HepG2 (cell line): ENCODE measurements around the gene PPARA. TPM values are rescaled to one million over a fixed set of nuclear protein-coding genes. Genes with fewer than 3 reads are reported as not detected.

Experiments used
- ATAC-seq: fragments of 200-7000 bp; cut with Tn5 transposase; 3 replicates; pipeline ENCODE4 v1.9.1; 2020; ENCODE audit warnings: mild to moderate bottlenecking, moderate library complexity
- BruUV-seq: library from RNA; stranded (reverse); fragments of 400-500 nt; replicated peaks from 2 replicates; lab custom pipeline; 2021; lab: Mats Ljungman, UMichigan
- CTCF ChIA-PET: fragments of 300-600 bp; formaldehyde crosslinking; extraction: SDS; loops from one replicate; lab custom pipeline; 2021; ENCODE audit warnings: low total read pairs, inconsistent platforms, low intra/inter-chr PET ratio; lab: Yijun Ruan, JAX
- POLR2A ChIA-PET: fragments of 350-600 bp; sonication (Branson Sonifier 250); formaldehyde crosslinking; loops from one replicate; lab custom pipeline; 2020; ENCODE audit warnings: antibody characterized with exemption, inconsistent platforms; lab: Yijun Ruan, JAX
- DNase-seq: peaks from one replicate; pipeline ENCODE4 v3.0.0-alpha.2; 2015; ENCODE audit warnings: low spot score
- FAIRE-seq: peaks from 3 replicates; lab custom pipeline; 2011; peaks lifted over from hg19 to GRCh38; lab: Jason Lieb, UNC
- H2AFZ ChIP-seq: one replicate; pipeline ENCODE4 v1.6.1; 2011; ENCODE audit warnings: low read length, inconsistent platforms
- H3K27ac ChIP-seq: fragments of 300-600 bp; 3 replicates; pipeline ENCODE4 v1.8.0; 2011; ENCODE audit warnings: mixed run types, mild to moderate bottlenecking, mixed read lengths, low read length, inconsistent platforms; ENCODE audit not compliant: insufficient read depth; ENCODE audit errors: extremely low read length
- H3K27me3 ChIP-seq, 2 experiments: fragments of 200-600 bp in 1 of 2; 2 replicates in 1 of 2; 3 replicates in 1 of 2; pipeline versions ENCODE4 v1.6.0 to v1.8.0; 2011; ENCODE audit warnings: low read length in 2 of 2, mild to moderate bottlenecking in 2 of 2, moderate library complexity in 2 of 2, inconsistent platforms in 1 of 2; ENCODE audit not compliant: insufficient read depth in 2 of 2, control insufficient read depth in 1 of 2
- H3K36me3 ChIP-seq, 2 experiments: fragments of 200-600 bp in 1 of 2; replicated peaks in 1 of 2; 2 replicates in 1 of 2; 3 replicates in 1 of 2; pipeline versions ENCODE4 v1.5.1 to v1.8.0; 2011; ENCODE audit warnings: low read length in 2 of 2, inconsistent platforms in 1 of 2; ENCODE audit not compliant: insufficient read depth in 2 of 2, control insufficient read depth in 1 of 2
- H3K4me1 ChIP-seq: 2 replicates; pipeline ENCODE4 v1.5.1; 2012; ENCODE audit warnings: low read length, inconsistent platforms; ENCODE audit not compliant: insufficient read depth
- H3K4me2 ChIP-seq: 2 replicates; pipeline ENCODE4 v1.6.0; 2011; ENCODE audit warnings: low read depth, low read length, inconsistent platforms
- H3K4me3 ChIP-seq, 3 experiments: fragments of 200-600 bp in 1 of 3; sonication (generic), shearing (Covaris generic) in 1 of 3; replicated peaks in 1 of 3; 2 replicates each; pipeline ENCODE4 v1.5.1; 2011 to 2016; ENCODE audit warnings: low read length in 3 of 3, inconsistent platforms in 2 of 3, low read depth in 2 of 3, mild to moderate bottlenecking in 2 of 3, control low read depth in 1 of 3, mixed read lengths in 1 of 3; ENCODE audit not compliant: insufficient read depth in 1 of 3
- H3K79me2 ChIP-seq: one replicate; pipeline ENCODE4 v1.6.1; 2011; ENCODE audit warnings: low read length, inconsistent platforms; ENCODE audit not compliant: insufficient read depth
- H3K9ac ChIP-seq: 2 replicates; pipeline ENCODE4 v1.6.0; 2011; ENCODE audit warnings: mild to moderate bottlenecking, low read depth, low read length, inconsistent platforms; ENCODE audit not compliant: insufficient read depth
- H3K9me3 ChIP-seq: 2 replicates; pipeline ENCODE4 v1.5.1; 2012; ENCODE audit warnings: mild to moderate bottlenecking, low read length
- H4K20me1 ChIP-seq: 2 replicates; pipeline ENCODE4 v1.6.0; 2011; ENCODE audit warnings: inconsistent platforms, mild to moderate bottlenecking, low read length, moderate library complexity; ENCODE audit not compliant: insufficient read depth
- ESRRA ChIP-seq: sonication (generic); formaldehyde crosslinking; IDR thresholded peaks from 2 replicates; pipeline ENCODE4 v1.5.1; 2020; ENCODE audit warnings: mild to moderate bottlenecking, low read depth, missing genetic modification reagents
- HMG20B ChIP-seq: conservative IDR thresholded peaks from 2 replicates; pipeline ENCODE4 v1.6.1; 2016; ENCODE audit warnings: missing genetic modification reagents, missing compliant biosample characterization
- MAFG ChIP-seq: sonication (generic); formaldehyde crosslinking; IDR thresholded peaks from 2 replicates; pipeline ENCODE4 v1.5.1; 2020; ENCODE audit warnings: mild to moderate bottlenecking, missing genetic modification reagents
- MBNL3 ChIP-seq: fragments of 250-450 bp; sonication (Bioruptor Pico); conservative IDR thresholded peaks from 2 replicates; pipeline ENCODE4 v1.8.0; 2022; ENCODE audit warnings: mild to moderate bottlenecking, inconsistent platforms
- RNF2 ChIP-seq: fragments of 450-650 bp; conservative IDR thresholded peaks from 2 replicates; pipeline ENCODE4 v1.6.1; 2016; ENCODE audit warnings: low read depth
- RXRB ChIP-seq: IDR thresholded peaks from 2 replicates; pipeline ENCODE4 v1.6.1; 2016; ENCODE audit warnings: borderline replicate concordance, missing genetic modification reagents, missing compliant biosample characterization
- STAG1 ChIP-seq: sonication (generic); formaldehyde crosslinking; IDR thresholded peaks from 2 replicates; pipeline ENCODE4 v1.4.0; 2020; ENCODE audit warnings: missing genetic modification reagents
- ZNF24 ChIP-seq: fragments of 450-650 bp; IDR thresholded peaks from 2 replicates; pipeline ENCODE4 v1.6.1; 2017; ENCODE audit warnings: antibody characterized with exemption, mild to moderate bottlenecking
- ZNF407 ChIP-seq: sonication (generic); formaldehyde crosslinking; IDR thresholded peaks from one replicate; pipeline ENCODE4 v1.5.1; 2020; ENCODE audit warnings: mild to moderate bottlenecking, missing genetic modification reagents; ENCODE audit errors: not compliant biosample characterization
- ZNF609 ChIP-seq: sonication (generic); formaldehyde crosslinking; IDR thresholded peaks from 2 replicates; pipeline ENCODE4 v1.4.0; 2020; ENCODE audit warnings: mild to moderate bottlenecking, missing genetic modification reagents, borderline replicate concordance
- WGBS: methylation state at CpG from one replicate; pipeline ENCODE4 v1.1.6; 2017; ENCODE audit warnings: low lambda C conversion rate; 5-methylcytosine and 5-hydroxymethylcytosine counted together
- in situ Hi-C: cut with HindIII; loops from 2 replicates; pipeline ENCODE4 v1.10.0; 2017; ENCODE audit warnings: low pct_unique_long_range_greater_than_20kb; ENCODE audit not compliant: extremely low pct_ligation_motif_present
- intact Hi-C: fragments of 100-400 bp; cut with micrococcal nuclease; formaldehyde crosslinking; loops from one replicate; pipeline ENCODE4 v1.10.0; 2022; ENCODE audit not compliant: unreplicated experiment
- polyA plus RNA-seq, 8 experiments: library from polyadenylated mRNA; depleted of rRNA in 3 of 8; stranded (reverse) in 7 of 8; unstranded in 1 of 8; fragments of >200 nt; fragmentation: Illumina TruSeq in 4 of 8; extraction: Trizol in 4 of 8; gene quantifications; 2 replicates each; pipeline versions ENCODE4 v1.2.1 to v1.2.3, GENCODE V29; 2011 to 2016; ENCODE audit warnings: low read depth in 4 of 8, missing spikeins in 1 of 8, mixed read lengths in 1 of 8; ENCODE audit not compliant: insufficient read depth in 1 of 8
- total RNA-seq, 5 experiments: library from RNA; depleted of rRNA; stranded (reverse); fragments of >200 nt; fragmentation: Illumina TruSeq; extraction: Trizol; gene quantifications; 2 replicates each; pipeline ENCODE4 v1.2.3, GENCODE V29; 2016; ENCODE audit warnings: low read depth in 1 of 5
- TF ChIP-seq, protein P1 (sequence below): IDR thresholded peaks from 2 replicates; pipeline ENCODE4 v1.6.1; 2016; ENCODE audit warnings: control low read depth

Gene PPARA
- total and polyA plus RNA-seq, 2 of the 13 experiments (the other 11 are each of a cell fraction or from before 2014, with no cell fraction given): 18.2 to 24.7 TPM

- POLR2A ChIA-PET: interaction anchor here (1.3 kb wide), 1 partner anchor 22 kb away, joined by 6 read pairs; the partner anchor contains the start of gene TTC38
- Histone ChIP-seq H2AFZ (no peak overlapping the region), H3K9ac (no peak overlapping the region), H3K9me3 (no peaks in the 10 kb centered on the region), H3K36me3 (peaks cover 3% of the 10 kb centered on the region in 2 experiments; a peak in 2 of 5 replicates), H3K27me3 (no peaks in the 10 kb centered on the region), H4K20me1 (no peaks in the 10 kb centered on the region), H3K79me2 (no peaks in the 10 kb centered on the region), H3K27ac (no peak overlapping the region), H3K4me1 (peaks cover 24% of the 10 kb centered on the region), H3K4me3 (no peak overlapping the region), H3K4me2 (no peak overlapping the region)
- no TSS peak for BruUV-seq
- ATAC-seq (no peak), DNase-seq (no peak), FAIRE-seq (no peak)
- WGBS: 93% methylated on average over 8 of the region's 16 CpGs
- intact Hi-C loops (no loop called here), in situ Hi-C loops (no loop called here)
- CTCF ChIA-PET: no interaction called here
- TF ChIP-seq MAFG (CRISPR knock-in tag) (no peak), ZNF24 (no peak), ZNF407 (CRISPR knock-in tag) (no peak), HMG20B (CRISPR knock-in tag) (no peak), RNF2 (no peak), RXRB (CRISPR knock-in tag) (no peak), MBNL3 (CRISPR knock-in tag) (no peak), STAG1 (CRISPR knock-in tag) (no peak), ESRRA (CRISPR knock-in tag) (no peak), ZNF609 (no peak)
- TF ChIP-seq, protein P1, sequence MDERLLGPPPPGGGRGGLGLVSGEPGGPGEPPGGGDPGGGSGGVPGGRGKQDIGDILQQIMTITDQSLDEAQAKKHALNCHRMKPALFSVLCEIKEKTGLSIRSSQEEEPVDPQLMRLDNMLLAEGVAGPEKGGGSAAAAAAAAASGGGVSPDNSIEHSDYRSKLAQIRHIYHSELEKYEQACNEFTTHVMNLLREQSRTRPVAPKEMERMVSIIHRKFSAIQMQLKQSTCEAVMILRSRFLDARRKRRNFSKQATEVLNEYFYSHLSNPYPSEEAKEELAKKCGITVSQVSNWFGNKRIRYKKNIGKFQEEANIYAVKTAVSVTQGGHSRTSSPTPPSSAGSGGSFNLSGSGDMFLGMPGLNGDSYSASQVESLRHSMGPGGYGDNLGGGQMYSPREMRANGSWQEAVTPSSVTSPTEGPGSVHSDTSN (CRISPR knock-in tag): no peak
Observed at GRCh38 chr22:46245511-46245910, 95.2 kb downstream of the PPARA start.
